COLO829 (cell line): ENCODE measurements around the gene LCP2.
A peak's percentile ranks its signal among the peaks of the same experiment; 100 is the strongest.

ENCODE experiments used
- DNase-seq: peaks from one replicate; pipeline ENCODE4 v3.0.0; 2012; ENCODE audit warnings: low spot score

Gene LCP2

GRCh38 chr5:170297589-170298462 lies at the start of gene LCP2:
Gene LCP2, minus strand, starts transcription at chr5:170297777. Its CDS starts 166 bp downstream, at chr5:170297611.
- no peak for DNase-seq

GRCh38 chr5:170347022-170347567 lies 49.5 kb upstream of the LCP2 start:
- no peak for DNase-seq

- no peak for DNase-seq
Observed at GRCh38 chr5:170345971-170346370, 48.4 kb upstream of the LCP2 start.

GRCh38 chr5:170343177-170343576 lies 45.6 kb upstream of the LCP2 start:
- no peak for DNase-seq

GRCh38 chr5:170342153-170342725 lies 44.7 kb upstream of the LCP2 start:
- no peak for DNase-seq

GRCh38 chr5:170341545-170341944 lies 44.0 kb upstream of the LCP2 start:
- no peak for DNase-seq

GRCh38 chr5:170339780-170340167 lies 42.2 kb upstream of the LCP2 start:
- no peak for DNase-seq

- DNase-seq = no peak
Observed at GRCh38 chr5:170338933-170339779, 41.6 kb upstream of the LCP2 start.

GRCh38 chr5:170338291-170338690 lies 40.7 kb upstream of the LCP2 start:
- no peak for DNase-seq

- no peak for DNase-seq
Observed at GRCh38 chr5:170337045-170337733, 39.6 kb upstream of the LCP2 start.

- DNase-seq = no peak
Observed at GRCh38 chr5:170336065-170336464, 38.5 kb upstream of the LCP2 start.

GRCh38 chr5:170334626-170335025 lies 37.0 kb upstream of the LCP2 start:
- no peak for DNase-seq

GRCh38 chr5:170333161-170333910 lies 35.8 kb upstream of the LCP2 start:
- DNase-seq = peak; percentile 61

GRCh38 chr5:170332058-170332457 lies 34.5 kb upstream of the LCP2 start:
- DNase-seq = no peak

- DNase-seq = no peak
Observed at GRCh38 chr5:170330568-170331054, 33.0 kb upstream of the LCP2 start.

GRCh38 chr5:170329524-170329923 lies 31.9 kb upstream of the LCP2 start:
- no peak for DNase-seq

GRCh38 chr5:170327829-170328228 lies 30.3 kb upstream of the LCP2 start:
- no peak for DNase-seq

GRCh38 chr5:170327168-170327567 lies 29.6 kb upstream of the LCP2 start:
- DNase-seq = no peak

- DNase-seq = no peak
Observed at GRCh38 chr5:170319301-170319700, 21.7 kb upstream of the LCP2 start.

- no peak for DNase-seq
Observed at GRCh38 chr5:170317499-170317898, 19.9 kb upstream of the LCP2 start.

- DNase-seq = no peak
Observed at GRCh38 chr5:170316937-170317336, 19.4 kb upstream of the LCP2 start.
